Spleen (tissue), 7 donors: ENCODE results near the gene YIPF5.

Experiments used
- CTCF ChIP-seq, 11 experiments: fragments of 200-600 bp in 7 of 11; fragments of 450-650 bp in 4 of 11; sonication (generic) in 4 of 11; IDR thresholded peaks in 8 of 11; conservative IDR thresholded peaks in 3 of 11; 1 replicate in 7 of 11; 2 replicates in 4 of 11; pipeline versions ENCODE4 v1.4.0 to v1.8.0; 2016 to 2021; ENCODE audit warnings: antibody characterized with exemption in 11 of 11, inconsistent platforms in 4 of 11, mild to moderate bottlenecking in 1 of 11
- POLR2A ChIP-seq, 3 donors: fragments of 450-650 bp; IDR thresholded peaks; one replicate each; pipeline ENCODE4 v1.5.1; 2017; ENCODE audit warnings: antibody characterized with exemption in 3 of 3, mild to moderate bottlenecking in 1 of 3
- donor health status: DM: no; HTN: no; CAD: no; lungs with moderate emphysema.
- donor health status: DM: no; HTN: no; CAD: no.
- donor health status: DM: no; HTN: no; CAD: no.

- TF ChIP-seq CTCF (IDR thresholded peaks at IDR 0.05 in 8 of 11, conservative IDR thresholded peaks at IDR 0.05 in 3 of 11) (no peak), POLR2A (IDR thresholded peaks at IDR 0.05) (no peak)
Measured at GRCh38 chr5:144121577-144121976, 48.9 kb downstream of the YIPF5 start.
